ENCODE data around the gene FOXA1.

FOXA1 gene

DNA sequence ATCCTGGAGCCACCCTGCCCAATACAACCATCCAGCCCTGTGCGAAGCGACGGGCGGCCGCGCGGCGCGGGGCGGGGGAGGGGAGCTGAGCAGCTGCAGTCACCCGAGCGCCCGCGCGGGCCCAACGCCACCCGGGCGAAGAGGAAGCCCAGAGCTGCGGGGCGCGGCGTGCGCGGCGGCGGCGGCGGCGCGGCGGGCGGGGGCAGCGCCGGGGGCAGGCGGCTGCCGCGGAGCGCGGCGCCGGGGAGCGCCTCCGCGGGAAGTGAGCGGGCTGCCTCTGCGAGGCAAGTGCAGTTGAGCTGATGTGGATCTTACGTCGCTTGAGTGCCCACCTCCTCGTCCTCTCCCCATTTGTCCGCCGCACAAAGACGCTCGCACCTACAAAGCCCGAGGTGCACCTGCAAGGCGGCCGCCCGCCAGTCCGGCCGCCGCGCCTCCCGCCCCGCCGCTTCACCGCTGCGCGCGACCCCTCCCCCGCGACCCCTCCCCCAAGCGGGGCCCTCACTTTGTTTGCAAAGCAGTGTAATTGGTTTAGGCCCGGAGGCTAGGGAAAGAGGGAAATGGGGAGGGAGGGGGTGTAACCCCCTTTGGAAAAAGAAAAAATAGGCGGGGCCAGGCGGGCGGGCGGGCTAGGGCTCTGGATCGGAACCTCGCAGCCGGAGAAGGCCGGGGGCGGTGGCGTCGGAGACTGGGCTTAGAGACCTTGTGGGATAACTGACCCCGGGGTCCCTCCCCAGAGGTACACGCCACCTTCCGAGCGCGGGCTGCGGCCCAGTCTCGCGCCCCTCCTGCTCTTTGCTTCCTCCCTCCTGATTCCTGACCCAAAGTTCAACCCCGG is at the start of gene FOXA1, which contains the start of gene TTC6:
TSS of gene FOXA1 (minus strand) at position 279 of the 838 bp plus-strand sequence. CDS start at position 2, 277 bp downstream.
TSS of gene TTC6 (plus strand) at position 659 of the 838 bp plus-strand sequence. CDS start 26,436 bp downstream, outside the sequence.
- DNase-seq, result no peak

DNA sequence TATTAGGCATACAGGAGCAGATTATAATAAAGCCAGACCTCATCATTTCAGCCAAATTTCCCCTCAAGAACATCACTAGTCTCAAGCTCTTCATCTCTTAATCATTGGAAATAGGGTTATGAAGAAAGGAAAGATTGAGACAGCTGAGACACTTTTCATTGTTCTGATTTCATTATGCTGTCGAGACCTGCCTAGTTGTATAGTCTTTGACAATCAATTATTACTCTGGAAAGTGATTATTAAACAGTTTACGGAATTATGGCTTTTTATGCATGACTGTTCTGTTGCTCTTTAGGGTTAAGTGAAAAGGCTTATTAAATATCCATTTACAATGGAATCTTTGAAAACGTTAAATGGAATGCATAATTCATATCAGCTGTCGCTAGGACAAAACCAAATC is 48.7 kb upstream of the FOXA1 start:
- DNase-seq, result no peak

DNA sequence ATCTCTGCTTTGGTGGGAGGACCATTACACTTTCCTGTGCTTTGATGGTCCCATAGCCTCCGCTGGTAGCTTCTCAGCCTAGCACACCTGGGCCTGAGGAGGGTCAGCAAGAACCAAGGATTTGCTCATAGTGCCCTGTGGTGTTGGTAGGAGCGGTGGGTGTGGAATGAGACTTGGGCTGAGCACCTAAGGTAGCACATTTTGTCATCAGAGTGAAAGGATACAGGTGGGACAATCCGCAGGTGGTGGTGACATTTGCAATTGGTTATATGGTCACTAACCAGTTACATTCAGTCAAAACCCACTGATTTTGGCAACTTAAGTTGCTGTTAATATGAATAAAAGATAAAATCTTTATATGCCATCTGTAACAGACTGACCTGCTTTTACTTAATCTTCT is 47.1 kb upstream of the FOXA1 start:
- no peak for DNase-seq

DNA sequence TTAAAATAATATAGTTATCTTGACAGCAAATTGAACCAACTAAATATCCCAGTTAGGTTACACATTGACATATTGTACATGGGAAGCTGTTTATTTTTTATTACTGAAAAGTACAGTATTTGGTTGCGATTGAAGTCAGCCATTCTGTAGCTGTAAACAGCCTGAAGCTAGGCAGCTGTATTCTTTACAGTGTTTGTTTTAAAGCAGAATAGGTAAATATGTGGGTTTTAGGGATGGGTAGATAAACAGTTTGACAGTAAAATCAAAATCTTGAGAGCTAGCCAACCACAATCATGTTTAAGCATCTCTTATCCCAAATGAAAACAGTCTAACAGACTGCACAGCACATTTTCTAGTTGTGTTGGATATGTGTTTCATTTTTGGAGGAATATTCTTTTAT is 46.1 kb upstream of the FOXA1 start:
- DNase-seq, result no peak

DNA sequence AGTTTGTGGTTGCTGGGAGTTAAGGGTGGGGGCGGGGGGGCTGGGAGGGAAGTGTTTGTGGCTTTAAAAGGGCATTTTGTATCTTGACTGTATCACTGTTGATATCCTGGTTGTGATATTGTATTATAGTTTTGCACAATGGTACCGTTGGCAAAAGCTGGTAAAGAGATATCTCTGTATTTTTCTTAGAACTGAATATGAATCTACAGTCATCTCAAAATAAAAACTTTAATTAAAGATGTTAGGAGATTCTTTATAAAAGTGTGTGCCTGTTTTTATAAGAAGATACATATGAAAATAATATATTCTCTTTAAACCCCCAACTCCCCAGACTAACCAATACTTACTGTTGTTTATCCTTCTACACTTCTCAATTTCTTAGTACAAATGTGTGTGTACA is 43.5 kb upstream of the FOXA1 start:
- no peak for DNase-seq

DNA sequence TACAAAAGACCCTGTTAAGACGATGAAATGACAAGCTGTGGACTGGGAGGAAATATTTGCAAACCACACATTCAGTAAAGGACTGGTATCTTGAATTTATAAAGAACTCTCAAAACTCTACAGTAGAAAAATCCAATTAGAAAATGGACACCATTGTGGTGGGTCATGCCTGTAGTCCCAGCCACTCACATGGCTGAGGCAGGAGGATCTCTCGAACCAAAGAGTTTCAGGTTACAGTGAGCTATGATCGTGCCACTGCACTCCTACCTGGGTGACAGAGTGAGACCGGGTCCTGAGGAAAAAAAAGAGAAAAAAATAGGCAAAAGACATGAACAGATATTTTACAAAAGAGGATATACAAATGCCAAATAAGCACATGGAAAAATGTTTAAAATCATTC is 42.3 kb upstream of the FOXA1 start:
- no peak for DNase-seq

DNA sequence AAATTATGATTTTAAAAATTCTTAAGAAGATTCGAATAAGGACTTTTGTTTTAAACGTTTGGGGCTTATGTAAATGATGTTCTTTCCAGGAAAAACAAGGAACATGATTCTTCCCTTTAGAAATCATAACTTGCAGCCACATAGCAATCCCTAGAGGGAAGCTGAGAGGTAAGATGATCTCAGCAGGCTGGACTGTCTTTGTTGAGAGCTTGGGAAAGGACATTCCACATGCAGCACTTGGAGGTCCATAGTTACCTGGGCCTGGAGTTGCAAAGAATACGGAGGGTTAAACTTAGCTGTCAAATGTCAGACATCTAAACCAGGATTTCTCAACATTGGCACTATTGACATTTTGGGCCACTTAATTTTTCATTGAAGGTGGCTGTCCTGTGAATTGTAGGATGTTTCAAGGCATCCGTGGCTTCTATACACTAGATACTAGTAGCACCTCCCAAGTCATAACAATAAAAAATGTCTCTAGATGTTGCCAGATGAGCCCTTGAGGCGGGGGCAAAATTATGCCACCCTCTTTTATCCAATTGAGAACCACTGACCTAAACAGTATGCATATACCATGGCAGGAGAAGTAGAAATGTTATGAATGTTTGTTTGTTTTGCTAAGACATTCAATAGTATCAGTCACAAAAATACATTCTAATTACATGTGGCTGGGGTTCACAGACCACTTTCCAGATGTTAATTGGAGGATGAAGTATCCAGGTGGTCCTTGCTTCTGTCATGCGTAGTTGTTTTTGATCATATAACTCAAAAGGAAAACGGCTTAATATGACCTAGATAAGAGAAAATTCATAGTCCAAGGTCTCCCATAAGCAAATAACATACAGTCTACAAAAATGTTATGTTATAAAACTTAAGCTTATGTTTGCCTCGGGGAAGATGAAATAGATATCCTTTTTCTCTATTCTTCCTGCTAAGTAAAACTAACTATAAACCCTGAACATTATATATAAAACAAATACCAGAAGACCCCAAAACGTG is 30.8 kb upstream of the FOXA1 start:
- no peak for DNase-seq

DNA sequence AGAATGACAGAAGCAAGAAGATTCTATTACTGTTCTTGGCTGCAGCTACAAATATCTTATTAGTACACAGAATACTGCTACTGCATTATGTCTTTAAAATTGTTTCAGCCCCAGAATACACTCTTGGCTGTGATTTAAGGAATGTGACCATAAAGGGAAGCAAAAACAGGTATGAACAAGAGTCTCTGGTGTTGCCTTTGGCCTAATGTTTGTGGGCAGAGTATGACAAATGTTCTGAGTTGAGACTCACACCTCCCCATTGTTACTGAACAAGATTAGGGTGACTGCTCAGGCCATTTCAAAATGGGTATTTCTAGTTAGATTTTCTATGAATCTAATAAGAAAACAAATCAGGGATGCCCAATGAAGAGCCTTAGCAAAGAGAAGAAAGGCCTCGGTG is 28.9 kb upstream of the FOXA1 start:
- DNase-seq, result no peak

DNA sequence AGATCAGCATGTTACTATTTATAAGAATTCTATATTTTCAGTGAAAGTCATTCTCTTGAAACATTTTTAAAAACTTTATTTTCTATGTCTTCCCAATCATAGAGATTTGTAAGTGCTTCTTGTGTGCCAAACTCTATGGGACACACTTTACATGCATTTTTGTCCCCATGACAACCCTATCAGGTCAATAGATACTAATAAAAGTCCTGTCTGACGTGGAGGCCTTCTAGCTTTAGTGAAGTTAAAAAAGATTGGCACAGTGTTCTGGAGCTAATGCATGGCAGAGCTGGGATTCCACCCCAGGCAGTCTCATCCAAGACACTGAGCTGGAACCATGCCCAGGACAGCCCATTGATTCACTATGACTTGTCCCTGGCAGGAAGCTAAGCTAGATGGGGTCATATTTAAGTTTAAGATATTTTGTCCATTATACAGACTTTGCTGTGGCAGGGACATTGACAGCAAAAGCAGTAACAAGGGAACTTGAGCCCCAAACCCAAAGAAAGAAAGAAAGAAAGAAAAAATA is 28.4 kb upstream of the FOXA1 start:
- DNase-seq, result no peak

DNA sequence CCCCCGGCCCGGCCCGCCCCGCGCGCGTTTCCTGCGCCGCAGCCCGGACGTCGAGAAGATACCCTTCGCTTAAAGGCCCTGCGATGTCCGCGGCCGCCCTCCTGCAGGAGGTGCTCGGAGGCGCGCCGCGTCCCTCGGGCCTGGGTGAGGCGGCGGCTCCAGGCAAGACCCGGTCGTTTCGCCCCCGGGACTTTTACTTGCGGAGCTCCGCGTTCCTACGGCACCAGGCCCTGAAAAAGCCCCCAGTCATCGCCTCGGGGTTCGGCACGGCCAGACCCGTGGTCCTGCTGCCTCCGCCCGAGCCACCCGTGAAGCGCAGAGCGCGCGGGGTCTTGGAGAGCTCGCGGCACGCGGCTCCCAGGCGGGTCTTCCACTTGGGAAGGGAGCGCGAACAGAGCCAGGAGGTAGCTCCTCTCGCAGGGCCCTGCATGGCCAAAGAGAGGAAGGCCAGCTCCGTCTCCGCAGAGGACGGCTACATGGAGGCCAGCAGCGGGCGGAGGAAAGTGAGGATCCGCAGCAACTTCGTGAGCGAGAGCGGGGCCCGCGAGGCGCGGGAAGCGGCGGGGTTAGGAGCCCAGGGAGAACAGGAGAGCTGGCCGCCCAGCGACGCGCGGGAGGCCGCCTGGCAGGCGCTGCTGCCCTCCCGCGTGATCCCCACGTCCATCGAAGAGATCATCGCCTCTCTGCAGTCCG is 27.3 kb upstream of the FOXA1 start:
- no peak for DNase-seq

DNA sequence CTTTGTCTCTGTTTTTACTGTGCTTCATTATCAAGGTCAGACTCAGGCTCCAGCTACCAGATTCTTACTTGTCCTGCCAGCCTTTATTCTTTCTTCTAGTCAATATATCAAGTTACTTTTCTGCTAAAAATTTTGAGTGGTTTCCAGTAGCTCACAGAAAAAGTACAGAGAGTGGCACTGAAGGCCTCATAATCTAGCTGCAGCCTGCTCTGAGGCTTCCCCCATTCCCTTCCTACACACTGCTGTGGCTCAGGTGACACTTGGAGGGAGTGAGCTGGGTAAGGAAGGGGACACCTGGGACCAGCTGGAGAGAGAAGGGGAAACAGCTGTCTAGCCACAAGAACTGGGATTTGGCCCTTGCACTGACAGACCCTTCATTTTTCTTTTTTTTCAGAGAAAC is 25.8 kb upstream of the FOXA1 start:
- DNase-seq, result no peak

DNA sequence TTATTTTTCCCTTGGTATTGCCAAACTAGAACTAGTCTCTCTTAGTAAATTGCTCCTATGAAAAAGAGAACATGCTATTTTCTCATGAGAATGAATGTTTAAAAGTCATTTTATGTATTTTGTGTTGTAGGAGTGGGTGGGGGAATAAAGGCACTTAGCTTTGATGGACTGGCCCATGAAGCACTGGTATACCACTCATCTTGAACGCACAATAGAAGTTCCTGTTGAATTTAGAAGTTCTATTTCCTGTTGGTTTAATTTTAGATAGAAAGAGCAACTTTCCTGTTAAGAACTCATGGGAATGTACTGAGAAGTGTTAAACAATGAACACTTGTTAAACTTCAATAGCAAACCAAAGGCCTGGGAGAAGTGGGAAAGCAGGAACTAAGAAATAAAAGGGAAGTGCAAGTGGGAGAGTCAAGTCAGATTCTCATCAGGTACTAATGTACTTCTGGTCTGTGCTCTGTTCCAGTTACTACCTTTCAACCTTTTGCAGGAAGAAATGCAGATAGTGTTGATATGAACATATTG is 23.5 kb upstream of the FOXA1 start:
- DNase-seq, result no peak

DNA sequence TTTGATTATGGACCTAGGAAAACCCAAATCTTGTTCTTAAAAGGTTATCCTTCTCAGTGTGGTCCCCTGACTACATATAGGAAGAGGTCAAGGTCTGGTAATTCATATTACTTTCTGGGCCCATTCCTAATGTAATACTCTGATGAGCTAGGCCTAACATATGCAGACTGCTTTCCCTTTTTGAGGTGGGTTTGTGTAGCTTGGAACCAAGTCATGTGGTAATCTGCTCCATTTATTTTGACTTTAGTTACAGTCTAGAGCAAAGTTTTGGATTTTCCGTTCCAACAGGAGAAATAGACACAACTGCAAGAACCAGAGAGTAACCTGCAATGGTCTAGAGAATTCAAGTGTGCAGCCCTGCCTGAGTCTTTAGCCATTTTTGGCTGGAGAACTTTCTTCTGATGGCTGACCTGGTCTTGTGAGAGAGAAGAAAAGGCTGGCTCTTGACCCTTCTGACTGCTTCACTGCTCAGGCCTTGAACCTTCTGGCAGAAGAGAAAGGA is 22.9 kb upstream of the FOXA1 start:
- no peak for DNase-seq

DNA sequence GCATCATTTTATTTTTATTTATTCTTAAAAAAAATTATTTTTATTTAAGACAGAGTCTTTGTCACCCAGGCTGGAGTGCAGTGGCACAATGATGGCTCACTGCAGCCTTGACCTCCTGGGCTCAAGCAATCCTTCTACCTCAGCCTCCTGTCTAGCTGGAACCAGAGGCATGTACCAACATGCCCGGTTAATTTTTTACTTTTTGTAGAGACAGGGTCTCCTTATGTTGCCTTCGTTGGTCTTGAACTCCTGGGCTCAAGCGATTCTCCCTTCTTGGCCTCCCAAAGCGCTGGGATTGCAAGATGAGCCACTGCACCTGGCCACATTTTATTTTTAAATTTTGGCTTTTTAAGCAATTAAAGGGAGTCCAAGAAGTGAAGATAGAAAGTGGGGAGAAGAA is 21.8 kb upstream of the FOXA1 start:
- DNase-seq, result no peak

DNA sequence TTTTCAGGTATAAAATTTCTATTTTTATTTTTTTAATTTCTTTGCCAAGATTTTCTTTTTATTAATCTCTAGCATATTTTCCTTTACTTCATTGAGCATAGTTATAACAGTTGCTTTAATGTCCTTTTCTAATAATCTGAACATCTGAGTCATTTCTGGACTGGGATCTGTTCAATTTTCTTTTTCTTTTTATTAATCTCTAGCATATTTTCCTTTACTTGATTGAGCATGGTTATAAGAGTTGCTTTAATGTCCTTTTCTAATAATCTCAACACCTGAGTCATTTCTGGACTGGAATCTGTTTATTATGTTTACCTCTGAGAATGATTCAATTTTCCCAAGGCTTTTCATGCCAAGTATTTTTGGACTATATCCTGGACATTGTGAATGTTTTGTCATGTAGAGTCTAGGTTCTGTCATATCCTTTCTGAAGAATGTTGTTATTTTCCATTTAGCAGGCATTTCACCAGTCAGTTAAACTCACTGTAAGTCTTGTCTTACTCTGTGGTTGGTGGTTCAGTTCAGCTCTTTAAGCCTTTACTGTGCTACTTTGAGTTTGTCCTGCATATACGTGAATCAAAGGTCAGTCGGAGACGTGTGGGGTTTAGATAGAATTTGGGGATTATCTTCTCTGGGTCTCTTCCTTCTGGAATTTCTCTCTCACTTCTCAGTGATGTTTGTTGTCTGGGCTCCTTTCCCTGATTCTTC is 20.7 kb upstream of the FOXA1 start:
- DNase-seq, result no peak

DNA sequence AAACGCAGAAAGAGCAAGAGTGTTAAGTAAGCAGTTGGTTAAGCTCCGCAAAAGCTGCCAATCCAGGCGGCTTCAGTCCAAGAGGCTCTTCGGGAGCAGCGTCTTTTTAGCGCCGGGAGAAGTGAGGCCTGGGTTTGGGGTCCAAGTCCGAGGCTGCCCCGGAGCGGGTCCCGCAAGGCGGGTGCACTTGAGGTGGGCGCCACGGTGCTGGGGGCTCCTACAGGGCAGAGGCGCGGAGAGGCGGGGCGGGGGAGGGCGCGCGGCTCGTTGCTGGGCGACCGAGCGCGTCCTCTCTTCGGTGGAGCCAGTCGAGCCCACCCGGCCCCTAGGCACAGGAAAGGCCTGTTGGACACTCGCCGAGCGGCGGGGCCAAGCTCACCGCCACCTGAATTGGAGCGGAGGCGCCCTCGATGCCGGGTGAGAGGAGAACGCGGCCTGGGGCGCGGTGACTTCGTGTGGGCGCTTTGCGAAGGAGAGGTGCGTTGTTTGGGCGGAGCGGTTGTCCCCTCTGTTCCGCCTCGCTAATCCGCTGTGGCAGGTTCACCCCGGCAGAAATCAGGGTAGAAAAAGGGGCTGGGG is 16.0 kb upstream of the FOXA1 start:
- DNase-seq, result no peak

DNA sequence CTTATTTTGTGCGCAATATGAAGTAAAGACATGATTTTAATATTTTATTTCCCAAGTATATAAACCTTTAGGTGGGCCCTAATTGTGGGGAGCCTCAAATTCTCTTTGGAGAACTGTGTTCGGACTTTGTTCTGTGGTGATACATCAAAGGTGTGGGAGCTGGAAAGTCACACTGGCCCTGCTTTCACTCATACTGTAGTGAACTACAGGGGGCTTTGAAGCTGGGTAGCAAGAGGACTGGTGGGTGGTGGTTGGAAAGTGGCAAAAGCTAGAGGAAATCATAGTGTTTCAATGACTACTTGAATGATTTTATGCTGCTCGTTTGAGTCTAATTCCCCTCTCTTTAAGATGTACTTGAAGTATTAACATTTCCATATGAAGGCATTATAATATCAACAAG is 13.6 kb upstream of the FOXA1 start:
- DNase-seq, result no peak

DNA sequence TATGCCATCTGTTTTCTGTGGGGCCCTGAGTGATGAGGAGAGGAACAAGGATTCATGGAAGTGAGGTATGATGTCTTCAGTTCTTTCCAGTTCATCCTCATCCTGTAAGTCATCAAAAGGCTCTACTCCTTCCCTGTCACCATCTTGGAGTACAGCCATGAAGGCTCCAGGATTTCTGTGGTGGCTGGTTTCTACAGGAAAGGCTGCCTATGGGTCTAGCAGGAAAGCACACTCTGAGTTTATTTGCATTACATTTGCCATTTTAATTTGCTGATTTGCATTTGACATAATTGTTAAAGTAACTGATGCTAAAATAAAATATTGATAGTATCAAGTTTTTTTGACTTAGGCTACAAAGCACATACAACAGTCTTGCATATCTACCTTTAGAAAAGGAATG is 11.6 kb upstream of the FOXA1 start:
- DNase-seq, result no peak

DNA sequence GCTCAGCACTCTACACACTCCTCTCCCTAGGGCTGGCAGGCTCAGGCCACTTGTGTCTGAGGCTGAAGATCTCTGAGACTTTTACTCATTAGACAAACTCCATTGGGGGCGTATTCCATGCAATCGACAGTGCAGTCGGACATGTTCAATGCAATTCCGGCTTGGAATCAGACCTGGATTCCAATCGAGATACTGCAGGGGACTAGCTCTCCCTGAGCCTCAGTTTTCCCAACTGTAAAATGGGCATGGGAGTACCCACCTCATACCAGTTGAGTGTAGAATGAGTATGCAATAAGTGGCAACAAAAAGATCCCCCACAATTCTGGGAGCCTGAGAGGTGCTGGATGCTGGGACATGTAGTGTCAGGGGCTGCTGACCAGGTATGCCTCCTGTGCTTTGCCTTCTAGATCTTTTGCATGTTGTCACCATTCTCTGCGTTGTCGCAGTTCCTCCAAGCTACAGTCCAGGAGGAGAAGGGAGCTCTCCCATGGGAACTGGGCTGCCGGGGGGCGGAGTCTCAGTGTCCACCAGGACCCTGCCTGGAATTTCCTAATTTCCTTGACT is 8.7 kb upstream of the FOXA1 start:
- no peak for DNase-seq

DNA sequence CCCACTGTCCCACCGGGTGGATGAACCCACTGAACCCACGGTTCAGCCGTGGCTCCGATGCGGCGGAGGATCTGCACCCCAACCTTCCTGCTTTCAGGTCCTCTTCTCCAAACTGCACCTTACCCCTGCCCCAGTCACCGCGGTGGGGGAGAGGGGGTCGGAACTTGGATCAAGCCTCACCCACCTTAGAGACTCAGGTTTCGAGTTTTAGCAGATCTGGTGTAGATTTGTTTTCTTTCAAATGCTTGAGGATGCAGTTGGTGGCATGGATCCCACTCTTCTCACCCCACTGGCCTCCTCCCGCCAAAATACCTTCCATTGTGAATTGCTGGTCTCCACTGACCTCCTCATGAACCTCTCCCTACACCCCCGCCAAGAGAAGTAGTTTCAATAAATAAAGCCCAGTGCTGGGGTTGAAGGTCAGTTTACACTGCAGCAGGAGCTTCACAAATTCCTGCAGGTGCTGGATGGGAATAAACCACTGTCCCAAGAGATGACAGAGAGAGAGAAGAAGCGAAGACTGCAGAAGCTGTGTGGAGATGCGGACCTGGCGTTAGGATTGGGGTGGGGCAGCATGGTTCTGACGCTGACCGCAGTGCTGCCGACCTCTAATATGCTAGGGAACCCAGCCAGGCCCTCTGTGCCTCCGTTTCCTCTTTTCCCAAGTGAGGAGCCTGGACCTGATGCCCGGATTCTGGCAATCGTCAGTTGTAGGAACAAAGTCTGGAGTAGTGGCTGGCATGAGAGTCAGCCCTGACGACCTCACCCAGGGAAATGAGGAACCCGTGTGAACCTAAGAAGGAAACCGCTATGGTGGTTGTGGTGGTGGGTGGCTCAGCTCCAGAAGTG is 7.8 kb upstream of the FOXA1 start:
- DNase-seq, result no peak
